ENCODE data around the gene SRSF6. TPM values are rescaled to one million over a fixed set of nuclear protein-coding genes. Genes with fewer than 3 reads are reported as not detected.
A peak's percentile ranks its signal among the peaks of the same experiment; 100 is the strongest.
"Not testable (repeated sequence)": the region's sequence is repeated elsewhere in the genome, so short reads cannot be mapped to it uniquely, and the experiment has no call there.

The SRSF6 gene
- total RNA-seq, 1 donor = 70.8 TPM

DNA sequence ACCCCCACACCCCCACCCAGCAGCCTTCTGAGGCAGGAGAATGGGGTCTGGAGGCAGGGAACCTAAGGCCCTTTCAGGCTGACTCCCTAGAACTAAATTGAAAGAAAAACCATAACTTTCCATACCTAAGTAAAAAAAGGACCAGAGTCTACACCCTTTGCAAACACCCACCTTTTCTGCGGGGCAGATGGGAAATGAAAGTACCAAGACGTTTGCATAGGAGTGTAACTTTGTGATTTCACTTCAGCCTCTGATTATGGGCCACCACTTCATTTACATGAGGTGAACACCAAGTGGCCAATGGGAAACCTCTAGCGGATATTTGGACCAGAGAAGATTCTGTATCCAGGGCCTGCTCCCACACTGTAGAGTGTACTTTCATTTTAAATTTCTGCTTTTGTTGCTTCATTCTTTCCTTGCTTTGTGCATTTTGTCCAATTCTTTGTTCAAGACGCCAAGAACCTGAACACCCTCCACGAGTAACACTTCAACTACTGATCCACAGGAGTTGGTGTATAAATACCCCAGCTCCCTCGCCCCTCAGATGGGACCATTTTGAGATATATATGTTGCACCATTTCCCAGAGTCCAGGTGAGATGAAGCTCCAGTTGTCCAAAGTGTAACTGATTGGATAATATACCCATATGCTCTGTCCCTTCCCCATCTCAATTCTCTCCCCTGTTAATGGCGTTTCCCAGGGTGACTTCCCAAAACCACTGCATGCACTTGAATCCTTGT is 18.9 kb upstream of the SRSF6 start:
- TF ChIP-seq, protein P1, sequence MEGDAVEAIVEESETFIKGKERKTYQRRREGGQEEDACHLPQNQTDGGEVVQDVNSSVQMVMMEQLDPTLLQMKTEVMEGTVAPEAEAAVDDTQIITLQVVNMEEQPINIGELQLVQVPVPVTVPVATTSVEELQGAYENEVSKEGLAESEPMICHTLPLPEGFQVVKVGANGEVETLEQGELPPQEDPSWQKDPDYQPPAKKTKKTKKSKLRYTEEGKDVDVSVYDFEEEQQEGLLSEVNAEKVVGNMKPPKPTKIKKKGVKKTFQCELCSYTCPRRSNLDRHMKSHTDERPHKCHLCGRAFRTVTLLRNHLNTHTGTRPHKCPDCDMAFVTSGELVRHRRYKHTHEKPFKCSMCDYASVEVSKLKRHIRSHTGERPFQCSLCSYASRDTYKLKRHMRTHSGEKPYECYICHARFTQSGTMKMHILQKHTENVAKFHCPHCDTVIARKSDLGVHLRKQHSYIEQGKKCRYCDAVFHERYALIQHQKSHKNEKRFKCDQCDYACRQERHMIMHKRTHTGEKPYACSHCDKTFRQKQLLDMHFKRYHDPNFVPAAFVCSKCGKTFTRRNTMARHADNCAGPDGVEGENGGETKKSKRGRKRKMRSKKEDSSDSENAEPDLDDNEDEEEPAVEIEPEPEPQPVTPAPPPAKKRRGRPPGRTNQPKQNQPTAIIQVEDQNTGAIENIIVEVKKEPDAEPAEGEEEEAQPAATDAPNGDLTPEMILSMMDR (IDR thresholded peaks at IDR 0.05; ENCODE audit: insufficient read depth, low read length) = no peak
- no peak overlapping the region for H3K4me3 ChIP-seq (ENCODE audit: low read depth, low read length)
- no peak for DNase-seq (ENCODE audit: low read depth)

DNA sequence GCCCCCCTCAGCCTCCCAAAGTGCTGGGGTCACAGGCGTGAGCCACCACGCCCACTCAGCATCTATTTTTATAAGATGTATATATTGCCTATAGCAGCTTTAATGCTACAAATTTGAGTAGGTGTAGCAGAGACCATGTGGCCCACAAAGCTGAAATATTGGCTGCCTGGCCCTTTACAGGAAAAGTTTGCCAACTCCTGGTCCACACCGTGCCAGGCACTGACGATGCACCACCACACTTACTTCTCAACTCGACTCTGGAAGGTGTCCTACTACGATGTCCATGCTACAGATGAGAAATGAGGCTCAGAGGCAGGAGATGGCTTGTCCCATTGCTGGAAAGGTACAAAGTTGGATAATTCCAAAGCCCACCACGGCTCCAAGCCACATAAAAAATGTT is 17.2 kb upstream of the SRSF6 start:
- H3K4me3 ChIP-seq (ENCODE audit: low read depth, low read length) = no peak overlapping the region
- DNase-seq (ENCODE audit: low read depth) = no peak
- TF ChIP-seq, protein P1 (IDR thresholded peaks at IDR 0.05; ENCODE audit: insufficient read depth, low read length) = no peak

DNA sequence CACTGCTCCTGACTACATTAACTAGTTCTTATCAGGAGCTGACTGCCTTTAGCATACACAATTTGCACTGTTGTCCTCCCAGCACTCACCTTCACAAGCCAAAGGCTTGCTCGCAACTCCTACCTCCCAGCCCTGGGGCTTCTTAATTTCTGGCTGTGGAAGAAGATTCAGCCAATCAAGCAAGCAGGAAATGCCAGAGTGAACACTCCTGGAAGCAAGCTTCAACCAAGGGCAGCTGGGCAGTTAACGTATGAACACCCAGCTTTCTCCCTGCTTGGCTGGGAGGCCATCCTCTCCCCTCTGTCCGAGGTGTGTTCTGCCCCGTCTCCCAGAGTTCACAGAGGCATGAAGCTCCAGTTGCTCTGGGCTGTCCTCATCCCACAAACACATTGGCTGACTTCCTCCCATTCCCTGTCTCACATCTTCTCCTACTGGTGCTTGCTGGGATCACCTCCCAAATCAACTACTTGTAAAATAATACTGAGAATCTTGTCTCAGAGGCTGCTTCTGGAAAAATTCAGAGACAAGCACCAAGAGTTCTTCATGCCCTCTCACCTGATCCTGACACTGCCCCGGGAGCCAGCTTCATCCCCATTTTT is 15.3 kb upstream of the SRSF6 start:
- DNase-seq (ENCODE audit: low read depth) = no peak
- H3K4me3 ChIP-seq (ENCODE audit: low read depth, low read length) = no peak overlapping the region
- TF ChIP-seq, protein P1 (IDR thresholded peaks at IDR 0.05; ENCODE audit: insufficient read depth, low read length) = peak; percentile 41

DNA sequence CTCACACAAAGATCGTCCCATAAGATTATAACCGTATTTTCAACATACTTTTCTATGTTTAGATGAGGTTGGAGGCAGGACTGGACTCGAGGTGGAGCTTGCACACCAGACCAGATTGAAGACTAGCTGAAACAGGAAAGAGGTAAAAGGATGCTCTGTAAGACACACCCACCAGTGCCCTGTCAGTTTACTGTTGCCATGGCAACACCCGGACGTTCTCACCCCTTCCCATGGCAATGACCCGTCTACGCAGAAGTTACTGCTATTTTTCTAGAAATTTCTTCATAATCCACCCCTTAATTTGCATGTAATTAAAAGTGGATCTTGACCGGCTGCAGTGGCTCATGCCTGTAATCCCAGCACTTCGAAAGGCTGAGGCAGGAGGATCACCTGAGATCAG is 13.6 kb upstream of the SRSF6 start:
- DNase-seq (ENCODE audit: low read depth) = no peak
- no peak overlapping the region for H3K4me3 ChIP-seq (ENCODE audit: low read depth, low read length)
- TF ChIP-seq, protein P1 (IDR thresholded peaks at IDR 0.05; ENCODE audit: insufficient read depth, low read length) = no peak

DNA sequence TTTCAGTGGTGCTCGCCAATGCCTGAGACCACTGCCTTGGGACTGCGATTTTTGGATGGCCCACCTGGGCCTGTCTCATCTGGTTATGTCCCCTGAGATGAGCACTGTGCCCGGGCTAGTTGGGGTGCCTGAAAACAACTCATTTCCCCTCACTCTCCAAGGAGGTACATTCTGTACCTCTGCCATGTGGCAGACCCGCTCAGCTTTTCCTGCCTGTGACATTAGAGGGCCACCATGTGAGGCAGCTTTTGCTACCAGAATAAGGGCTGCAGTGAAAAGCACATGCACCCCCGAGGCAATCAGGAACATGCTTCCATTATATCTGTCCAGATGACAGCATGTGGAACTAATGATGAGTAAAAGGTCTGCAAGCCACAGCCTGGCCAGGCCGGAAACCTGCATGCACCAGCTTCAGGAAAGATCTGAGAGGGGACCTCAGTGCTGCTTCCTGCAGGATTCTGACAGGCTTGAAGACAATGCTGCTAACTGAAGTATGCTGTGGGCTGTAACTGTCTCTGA is 11.3 kb upstream of the SRSF6 start:
- no peak for DNase-seq (ENCODE audit: low read depth)
- H3K4me3 ChIP-seq (ENCODE audit: low read depth, low read length) = no peak overlapping the region
- TF ChIP-seq, protein P1 (IDR thresholded peaks at IDR 0.05; ENCODE audit: insufficient read depth, low read length) = no peak

DNA sequence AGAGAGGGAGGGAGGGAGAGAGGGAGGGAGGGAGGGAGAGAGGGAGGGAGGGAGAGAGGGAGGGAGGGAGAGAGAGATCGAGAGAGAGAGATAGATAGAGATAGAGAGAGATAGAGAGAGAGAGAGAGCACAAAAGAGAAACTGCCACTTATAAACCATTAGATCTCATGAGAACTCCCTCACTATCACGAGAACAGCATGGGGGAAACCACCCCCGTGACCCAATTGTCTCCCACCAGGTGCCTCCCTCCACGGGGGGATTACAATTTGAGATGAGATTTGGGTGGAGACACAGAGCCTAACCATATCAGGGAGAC is 9.3 kb upstream of the SRSF6 start:
- not testable (repeated sequence) for DNase-seq (ENCODE audit: low read depth); H3K4me3 ChIP-seq (ENCODE audit: low read depth, low read length)

DNA sequence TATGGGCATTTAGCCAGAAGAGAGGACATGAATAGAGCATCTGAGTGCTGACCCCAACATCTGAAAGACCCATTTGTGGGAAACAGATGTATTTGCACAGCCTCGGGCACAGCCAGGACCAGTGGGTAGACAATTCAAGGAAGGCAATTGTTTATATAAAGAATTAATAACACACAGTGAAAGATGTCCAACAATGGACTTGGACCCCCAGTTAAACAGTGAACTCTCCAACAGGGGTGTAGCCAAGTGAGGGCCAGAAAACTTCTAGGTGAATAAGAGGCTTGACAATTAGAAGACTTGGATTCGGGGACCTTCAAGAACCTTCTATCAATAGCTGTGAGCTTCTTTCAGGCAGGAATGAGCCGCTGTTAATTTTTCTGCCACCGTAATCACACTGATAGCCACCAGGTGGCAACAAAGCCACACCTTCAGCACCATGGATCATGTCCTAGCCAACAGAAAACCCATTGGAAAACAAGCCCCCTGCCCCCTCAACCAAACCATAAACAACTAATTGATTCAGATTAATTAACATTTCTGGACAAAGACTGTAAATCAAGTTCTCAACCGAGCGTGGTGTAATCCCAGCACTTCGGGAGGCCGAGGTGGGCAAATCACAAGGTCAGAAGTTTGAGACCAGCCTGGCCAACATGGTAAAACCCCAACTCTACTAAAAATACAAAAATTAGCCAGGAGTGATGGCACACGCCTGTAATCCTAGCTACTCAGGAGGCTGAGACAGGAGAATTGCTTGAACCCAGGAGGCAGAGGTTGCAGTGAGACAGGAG is 8.8 kb upstream of the SRSF6 start:
- TF ChIP-seq, protein P1 (IDR thresholded peaks at IDR 0.05; ENCODE audit: insufficient read depth, low read length) = peak; percentile 70

More for the DNA sequence above, 8.8 kb upstream of the SRSF6 start:
- H3K4me3 ChIP-seq (ENCODE audit: low read depth, low read length) = no peak overlapping the region
- DNase-seq (ENCODE audit: low read depth) = peak; percentile 43
